HG02623 (cell line): ENCODE data around the gene SPOCD1.

Experiments used
- ATAC-seq: cut with Tn5 transposase; IDR thresholded peaks from one replicate; pipeline ENCODE4 v1.9.1; 2021; ENCODE audit warnings: moderate library complexity; ENCODE audit not compliant: unreplicated experiment

Gene SPOCD1

GRCh38 chr1:31815752-31816500 is at the start of gene SPOCD1:
TSS of gene SPOCD1 (minus strand) at chr1:31816022. CDS start at chr1:31815333, 689 bp downstream.
- ATAC-seq, result no peak

DNA sequence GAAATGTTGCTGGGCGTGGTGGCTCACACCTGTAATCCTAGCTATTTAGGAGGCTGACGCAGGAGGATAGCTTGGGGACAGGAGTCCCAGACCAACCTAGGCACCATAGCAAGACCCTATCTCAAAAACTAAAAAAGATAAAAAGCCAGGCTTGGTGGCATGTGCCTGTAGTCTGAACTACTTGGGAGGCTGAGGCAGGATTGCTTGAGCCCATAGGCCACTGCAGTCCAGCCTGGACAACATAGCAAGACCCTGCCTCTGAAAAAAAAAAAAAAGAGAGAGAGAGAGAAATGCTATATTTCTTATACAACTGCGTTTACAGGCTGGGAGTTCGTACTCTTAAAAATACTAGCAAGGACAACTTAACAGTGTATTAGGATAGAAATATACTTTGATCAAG is 46.2 kb upstream of the SPOCD1 start:
- ATAC-seq, result no peak

DNA sequence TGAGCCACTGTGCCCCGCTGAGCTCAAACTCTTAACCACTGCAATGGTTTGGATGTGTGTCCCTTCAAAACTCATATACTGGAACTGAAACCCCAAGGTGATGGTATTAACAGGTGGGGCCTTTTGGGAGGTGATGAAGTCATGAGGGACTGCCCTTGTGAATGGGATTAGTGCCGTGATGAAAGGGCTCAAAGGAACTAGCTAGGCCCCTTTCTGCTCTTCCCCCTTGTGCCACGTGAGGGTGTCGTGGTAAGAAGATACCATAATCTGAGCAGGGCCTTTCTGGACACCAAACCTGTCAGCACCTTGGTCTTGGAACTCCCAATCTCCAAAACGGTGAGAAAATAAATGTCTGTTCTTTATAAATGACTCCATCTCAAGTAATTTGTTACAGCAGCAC is 45.5 kb upstream of the SPOCD1 start:
- ATAC-seq, result no peak

DNA sequence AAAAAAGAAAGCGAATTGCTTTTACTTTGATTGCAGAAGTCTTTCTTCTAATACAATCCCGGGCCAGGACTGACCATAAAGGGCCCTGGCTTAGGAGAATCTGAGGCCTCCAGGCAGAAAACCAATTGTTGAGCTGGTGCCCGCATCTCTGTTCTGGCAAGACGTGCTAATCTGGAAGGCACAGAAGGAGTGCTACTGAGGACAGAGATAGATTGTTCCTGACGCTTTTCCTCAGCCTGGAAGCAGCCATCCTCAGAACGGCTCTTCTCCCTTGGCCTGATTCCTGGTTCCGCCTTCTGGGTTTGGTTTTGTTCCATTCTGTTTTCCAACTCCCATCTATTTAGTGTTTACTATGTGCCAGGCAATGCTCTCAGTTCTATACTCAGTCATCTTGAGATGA is 44.8 kb upstream of the SPOCD1 start:
- no peak for ATAC-seq

DNA sequence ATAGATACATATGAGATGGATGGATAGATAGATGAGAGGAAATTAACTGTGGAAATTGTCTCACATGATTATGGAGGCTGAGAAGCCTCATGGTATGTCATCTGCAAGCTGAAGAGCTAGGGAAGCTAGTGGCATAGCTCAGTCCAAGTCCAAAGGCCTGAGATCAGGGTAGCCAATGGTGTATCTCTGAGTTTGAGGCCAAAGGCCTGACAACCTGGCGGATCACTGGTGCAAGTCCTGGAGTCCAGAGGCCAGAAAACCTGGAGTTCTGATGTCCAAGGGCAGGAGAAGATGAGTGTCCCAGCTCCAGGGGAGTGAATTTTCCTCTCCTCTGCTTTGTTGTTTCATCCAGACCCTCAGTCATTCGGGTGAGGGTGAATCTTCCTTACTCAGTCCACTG is 43.9 kb upstream of the SPOCD1 start:
- no peak for ATAC-seq

- no peak for ATAC-seq
Measured at GRCh38 chr1:31859044-31859443, 43.2 kb upstream of the SPOCD1 start.

GRCh38 chr1:31857863-31858262 is 42.0 kb upstream of the SPOCD1 start:
- ATAC-seq, result no peak

GRCh38 chr1:31856140-31856539 is 40.3 kb upstream of the SPOCD1 start:
- no peak for ATAC-seq

DNA sequence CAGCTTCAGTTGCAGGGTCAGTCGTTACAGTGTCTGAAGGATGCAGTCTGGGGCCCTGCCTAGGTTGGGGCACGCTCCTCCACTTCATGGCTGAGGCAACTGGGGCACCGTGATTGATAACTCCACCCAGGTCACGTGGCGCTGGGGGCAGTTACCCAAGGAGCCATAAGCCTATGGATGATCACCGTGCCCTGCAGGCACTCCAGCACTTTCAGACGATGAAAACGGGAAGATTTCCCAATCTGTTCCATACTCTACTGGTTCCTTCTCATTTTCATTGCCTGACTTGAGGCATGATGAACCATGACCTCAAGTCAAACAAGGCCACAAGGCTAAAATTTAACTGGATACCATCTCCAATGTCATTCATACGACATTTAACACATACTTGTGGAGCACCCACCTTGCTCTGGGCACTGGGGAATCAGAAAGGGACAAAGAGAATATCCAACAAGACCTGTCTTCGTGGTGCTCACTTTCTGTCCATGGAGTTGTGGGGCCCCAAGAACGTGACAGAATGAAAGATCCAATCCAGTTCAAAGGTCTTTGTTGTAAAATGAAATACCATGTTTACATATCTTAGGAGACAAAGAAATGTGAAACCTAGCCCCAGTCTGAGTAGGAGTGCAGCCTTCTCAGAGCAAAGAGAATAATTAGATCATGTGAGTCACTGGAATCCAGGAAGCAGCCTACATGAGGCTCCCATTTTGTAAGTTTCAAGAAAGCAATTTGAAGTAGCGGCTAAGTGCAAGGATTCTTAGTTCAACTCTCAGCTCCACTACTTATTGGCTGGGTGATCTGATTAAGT is 39.4 kb upstream of the SPOCD1 start:
- no peak for ATAC-seq

- ATAC-seq, result no peak
Measured at GRCh38 chr1:31849653-31850052, 33.8 kb upstream of the SPOCD1 start.

DNA sequence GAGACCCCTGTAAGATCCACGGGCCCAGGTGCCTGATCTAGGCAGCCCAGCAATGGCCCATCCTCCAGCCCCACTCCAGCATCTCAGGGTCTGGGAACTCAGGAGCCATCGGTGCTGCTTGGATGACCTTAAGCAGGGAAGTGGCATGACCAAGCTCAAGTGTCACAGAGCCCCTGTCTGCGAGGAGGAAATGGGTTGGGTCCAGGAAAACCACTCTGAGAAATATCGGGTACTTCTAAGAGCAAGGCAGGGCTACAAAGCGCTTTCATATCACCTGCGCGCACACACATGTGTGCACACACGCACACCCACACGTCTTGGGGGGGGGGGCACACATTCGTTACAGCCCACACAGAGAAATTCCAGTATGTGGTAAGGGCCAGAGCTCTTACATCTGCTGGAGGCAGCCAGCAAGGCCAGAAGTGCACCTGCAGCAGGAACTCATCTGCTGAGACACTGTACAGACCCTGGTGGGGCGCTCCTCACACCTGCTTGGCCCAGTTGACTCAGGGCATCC is 32.6 kb upstream of the SPOCD1 start:
- no peak for ATAC-seq

GRCh38 chr1:31846484-31846883 is 30.7 kb upstream of the SPOCD1 start:
- ATAC-seq, result no peak

DNA sequence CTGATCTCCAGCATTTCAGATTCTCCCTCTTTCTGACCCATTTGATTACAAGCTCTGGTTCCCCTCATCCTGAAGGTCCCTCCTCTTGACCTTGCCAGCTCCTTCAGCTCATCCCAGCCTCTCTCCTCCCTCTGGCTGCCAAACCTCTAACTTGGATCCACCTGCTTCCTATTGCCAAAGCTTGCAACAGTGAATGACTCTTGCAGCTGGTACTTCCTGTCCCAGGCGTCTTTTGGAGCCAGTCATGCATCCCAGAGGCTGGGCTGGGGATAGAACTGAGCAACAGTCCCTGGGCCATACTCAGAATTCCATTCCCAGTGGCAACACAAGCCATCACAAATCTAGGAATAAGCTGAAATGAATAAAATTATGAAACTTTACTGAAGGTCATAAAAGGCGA is 27.7 kb upstream of the SPOCD1 start:
- ATAC-seq, result no peak

DNA sequence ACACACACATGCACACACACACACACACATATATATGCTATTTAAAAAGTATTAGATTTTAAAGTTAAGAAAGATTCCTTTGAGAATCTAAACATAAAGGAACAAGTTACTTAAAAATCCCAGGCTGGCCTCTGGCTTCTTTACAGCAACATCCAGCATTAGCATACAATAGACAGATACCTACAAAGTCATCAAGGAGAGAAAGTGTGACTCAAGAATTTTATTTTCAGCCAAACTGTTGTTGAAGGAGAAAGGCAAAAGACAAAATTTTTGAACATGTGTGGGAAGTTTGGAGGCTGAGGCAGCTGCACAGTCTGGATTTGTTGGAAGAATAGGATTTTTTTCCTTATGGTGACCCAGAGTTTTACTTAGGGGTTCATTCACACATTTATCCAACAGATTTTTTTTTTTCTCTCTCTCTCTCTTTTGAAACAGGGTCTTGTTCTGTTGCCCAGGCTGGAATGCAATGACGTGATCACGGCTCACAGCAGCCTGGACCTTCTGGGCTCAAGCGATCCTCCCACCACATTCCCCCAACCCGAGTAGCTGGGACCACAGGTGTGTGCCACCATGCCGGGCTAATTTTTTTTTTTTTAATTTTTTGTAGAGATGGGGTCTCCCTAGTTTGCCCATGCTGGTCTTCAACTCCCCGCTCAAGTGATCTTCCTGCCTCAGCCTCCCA is 24.0 kb upstream of the SPOCD1 start:
- ATAC-seq, result no peak

- no peak for ATAC-seq
Measured at GRCh38 chr1:31837451-31838158, 21.8 kb upstream of the SPOCD1 start.

GRCh38 chr1:31836638-31837037 is 20.8 kb upstream of the SPOCD1 start:
- ATAC-seq, result no peak

- no peak for ATAC-seq
Measured at GRCh38 chr1:31835415-31835814, 19.6 kb upstream of the SPOCD1 start.

DNA sequence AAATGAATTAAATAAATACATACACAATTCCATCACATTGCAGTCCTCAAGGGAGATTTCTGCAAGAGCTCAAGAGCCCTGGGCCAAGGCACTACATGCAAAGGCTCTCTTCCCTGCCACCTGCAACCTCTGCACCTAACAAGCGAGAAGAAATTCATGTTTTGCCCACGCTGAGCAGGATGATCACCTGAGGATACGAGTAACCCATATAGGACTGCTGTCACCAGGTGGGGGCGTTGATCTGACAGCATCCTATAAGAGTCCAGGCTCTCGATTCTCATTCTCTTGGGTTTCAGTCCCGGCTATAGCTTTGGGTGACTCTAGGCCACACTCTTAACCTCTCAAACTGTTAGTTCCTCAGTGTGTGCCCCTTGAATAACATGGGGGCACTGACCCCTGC is 18.7 kb upstream of the SPOCD1 start:
- no peak for ATAC-seq

DNA sequence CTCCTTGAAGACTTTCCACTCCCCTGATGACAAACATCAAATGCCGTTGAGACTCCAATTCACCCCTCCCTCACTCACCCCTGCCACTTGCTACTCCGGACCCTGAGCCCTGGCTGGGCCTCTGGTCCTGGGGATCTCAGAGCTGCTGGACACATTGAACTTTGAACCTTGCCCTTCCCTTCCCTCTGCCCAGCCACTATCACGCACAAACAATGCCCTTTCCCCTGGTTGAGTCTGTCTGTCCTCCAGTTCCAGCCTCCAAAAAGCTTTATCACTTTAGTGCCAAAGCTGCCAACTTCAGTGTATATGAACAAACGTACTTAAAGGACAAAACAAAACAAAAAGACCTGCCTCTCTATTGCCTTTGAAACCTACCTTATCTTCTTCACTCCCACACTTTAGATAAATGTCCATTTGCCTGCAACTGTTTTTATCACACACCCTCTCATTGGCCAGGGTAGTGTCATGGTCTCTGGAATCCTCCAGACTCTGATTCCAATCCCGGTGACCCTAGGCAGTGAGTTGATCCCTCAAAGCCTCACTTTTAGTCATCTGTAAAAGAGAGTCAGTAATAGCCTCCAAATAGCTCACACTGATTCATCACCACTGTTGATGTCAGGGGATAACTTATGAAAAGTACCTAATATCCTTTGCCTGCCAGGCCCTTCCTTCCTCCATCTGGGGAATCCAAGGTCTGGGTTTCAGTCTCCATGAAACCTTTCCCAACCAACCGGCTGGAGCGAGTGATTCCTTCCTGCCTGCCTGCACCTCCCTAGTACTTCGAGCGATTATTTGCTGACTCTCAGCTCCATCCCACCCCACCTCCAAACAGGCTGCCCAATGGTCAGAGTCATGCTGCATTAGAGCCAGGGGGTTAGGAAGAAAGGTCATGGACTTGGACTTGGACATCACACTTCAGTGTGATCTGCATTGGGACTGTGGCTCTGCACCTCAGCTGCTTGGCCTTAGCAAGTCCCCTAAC is 15.9 kb upstream of the SPOCD1 start:
- no peak for ATAC-seq

DNA sequence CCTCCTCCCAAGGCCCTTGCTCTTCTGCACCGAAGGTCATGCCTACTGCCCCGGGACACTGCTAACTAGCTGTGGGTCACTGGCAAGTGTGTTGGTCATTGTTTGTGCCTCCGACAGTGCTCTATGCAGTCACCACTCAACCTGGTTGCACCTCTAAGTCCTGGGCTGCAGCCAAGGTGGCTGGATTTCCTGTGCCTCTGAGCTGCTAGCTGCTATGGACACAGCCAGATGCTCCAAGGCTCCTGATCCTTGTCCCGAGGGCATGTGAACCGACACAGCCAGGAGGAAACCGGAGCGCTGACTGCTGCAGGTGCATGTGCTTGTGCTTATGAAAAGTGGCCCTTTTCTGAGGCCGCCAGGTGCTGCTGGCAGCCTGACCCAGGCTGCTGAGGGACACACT is 14.7 kb upstream of the SPOCD1 start:
- no peak for ATAC-seq
